ENCODE measurements around the gene ERVV-1. TPM values are rescaled to one million over a fixed set of nuclear protein-coding genes. Genes with fewer than 3 reads are reported as not detected.

ERVV-1 gene
- total and polyA plus RNA-seq, 2 donors (not counting 3 experiments of a cell fraction or from before 2014, with no cell fraction given): not detected

- no peaks in the 10 kb centered on the region for H3K79me2 ChIP-seq (ENCODE audit: control insufficient read depth, insufficient read depth, low read length)
- no peaks in the 10 kb centered on the region for H3K9me1 ChIP-seq (replicated peaks; ENCODE audit: control insufficient read depth, extremely low read depth, insufficient read depth, low read length)
- CTCF ChIA-PET: no interaction called here
- BruUV-seq (replicated peaks): no TSS peak
- H2AFZ ChIP-seq (ENCODE audit: low read depth, low read length): no peak overlapping the region
- no peak overlapping the region for H3K9ac ChIP-seq (replicated peaks; ENCODE audit: extremely low read depth, insufficient read depth, low read length)
- DNase-seq (ENCODE audit: low read depth, low spot score) (no peak), FAIRE-seq (no peak)
- H3K4me2 ChIP-seq (ENCODE audit: insufficient read depth, low read length): no peak overlapping the region
- dilution Hi-C loops (cut with MboI; ENCODE audit: extremely low pct_ligation_motif_present, low sequenced_read_pairs): no loop called here
- no peaks in the 10 kb centered on the region for H3K27me3 ChIP-seq (ENCODE audit: control insufficient read depth in 2 of 2, insufficient read depth in 2 of 2, low read length in 2 of 2)
- H3K27ac ChIP-seq (ENCODE audit: insufficient read depth, low read depth, low read length): no peak overlapping the region
- H4K20me1 ChIP-seq (replicated peaks; ENCODE audit: control insufficient read depth, extremely low read depth, insufficient read depth, low read length): no peaks in the 10 kb centered on the region
- no peaks in the 10 kb centered on the region for H3K9me3 ChIP-seq (replicated peaks; ENCODE audit: control insufficient read depth, insufficient read depth, low read length)
- H3K4me1 ChIP-seq (ENCODE audit: control insufficient read depth, extremely low read depth, insufficient read depth, low read length): no peaks in the 10 kb centered on the region
- H3K4me3 ChIP-seq (replicated peaks in 1 of 3; ENCODE audit: insufficient read depth in 1 of 3, low read depth in 1 of 3, low read length in 3 of 3): no peak overlapping the region
- no peaks in the 10 kb centered on the region for H3K36me3 ChIP-seq (ENCODE audit: control insufficient read depth in 2 of 2, extremely low read depth in 1 of 2, insufficient read depth in 2 of 2, low read length in 2 of 2)
- intact Hi-C loops (cut with micrococcal nuclease): no loop called here
- POLR2A ChIA-PET: no interaction called here
- TF ChIP-seq FOS (IDR thresholded peaks at IDR 0.05; ENCODE audit: borderline replicate concordance, insufficient read depth, low read length): no peak
- TF ChIP-seq EZH2 (IDR thresholded peaks at IDR 0.05; ENCODE audit: borderline replicate concordance, low read depth, low read length, severe bottlenecking): no peak
- no peak for TF ChIP-seq GATA2 (IDR thresholded peaks at IDR 0.05; ENCODE audit: insufficient read depth, insufficient read length, low read depth, low read length)
- no peak for TF ChIP-seq MYC (IDR thresholded peaks at IDR 0.05; ENCODE audit: low read depth, low read length)
- no peak for TF ChIP-seq CTCF (IDR thresholded peaks at IDR 0.05; ENCODE audit: extremely low read depth in 1 of 2, insufficient read depth in 1 of 2, low read depth in 1 of 2, low read length in 2 of 2)
- TF ChIP-seq MAX (IDR thresholded peaks at IDR 0.05; ENCODE audit: insufficient read depth, insufficient read length): no peak
- no peak for TF ChIP-seq POLR2A (IDR thresholded peaks at IDR 0.05; ENCODE audit: low read depth, low read length)
- TF ChIP-seq JUN (IDR thresholded peaks at IDR 0.05; ENCODE audit: borderline replicate concordance, insufficient read depth, insufficient read length, low read depth): no peak
- TF ChIP-seq POLR2AphosphoS5 (IDR thresholded peaks at IDR 0.05; ENCODE audit: insufficient read depth, low read depth, low read length): no peak
Observed at GRCh38 chr19:53012006-53012405, 1.7 kb upstream of the ERVV-1 start.
